CD14-positive monocyte (primary cell): ENCODE results near the gene RHOD. TPM values are rescaled to one million over a fixed set of nuclear protein-coding genes. Genes with fewer than 3 reads are reported as not detected.

Experiments
- DNase-seq, 3 donors: peaks; one replicate each; pipeline ENCODE4 v3.0.0-alpha.2; 2011 to 2022
- H2AFZ ChIP-seq: 2 replicates; pipeline ENCODE4 v1.6.0; 2012; ENCODE audit warnings: mild to moderate bottlenecking, low read depth, low read length, inconsistent platforms; ENCODE audit not compliant: insufficient read depth, poor library complexity, severe bottlenecking
- H3K27ac ChIP-seq, 2 donors: 1 replicate in 1 of 2; 2 replicates in 1 of 2; pipeline ENCODE4 v1.5.1; 2012 to 2013; ENCODE audit warnings: low read length in 2 of 2, control low read depth in 1 of 2, inconsistent platforms in 1 of 2, low read depth in 1 of 2, mild to moderate bottlenecking in 1 of 2
- H3K27me3 ChIP-seq, 2 donors: one replicate each; pipeline versions ENCODE4 v1.6.0 to v1.6.1; 2011 to 2013; ENCODE audit warnings: low read length in 2 of 2; ENCODE audit not compliant: control insufficient read depth in 2 of 2, insufficient read depth in 2 of 2
- H3K36me3 ChIP-seq, 2 donors: replicated peaks in 1 of 2; 1 replicate in 1 of 2; 2 replicates in 1 of 2; pipeline versions ENCODE4 v1.5.1 to v1.6.1; 2012 to 2013; ENCODE audit warnings: low read length in 2 of 2, control low read depth in 1 of 2, inconsistent platforms in 1 of 2, mild to moderate bottlenecking in 1 of 2; ENCODE audit not compliant: insufficient read depth in 2 of 2, control insufficient read depth in 1 of 2
- H3K4me1 ChIP-seq, 2 donors: 1 replicate in 1 of 2; 2 replicates in 1 of 2; pipeline versions ENCODE4 v1.5.1 to v1.6.1; 2012 to 2013; ENCODE audit warnings: low read length in 2 of 2, control low read depth in 1 of 2, inconsistent platforms in 1 of 2, mild to moderate bottlenecking in 1 of 2, moderate library complexity in 1 of 2; ENCODE audit not compliant: insufficient read depth in 2 of 2, control insufficient read depth in 1 of 2
- H3K4me2 ChIP-seq: replicated peaks from 2 replicates; pipeline ENCODE3; 2012; ENCODE audit warnings: low read length, moderate library complexity, mild to moderate bottlenecking; ENCODE audit not compliant: poor library complexity, severe bottlenecking; ENCODE audit errors: extremely low read depth
- H3K4me3 ChIP-seq, 3 experiments: fragments of 200-600 bp in 1 of 3; sonication (generic) in 1 of 3; replicated peaks in 1 of 3; 1 replicate in 2 of 3; 2 replicates in 1 of 3; pipeline ENCODE4 v1.5.1; 2011 to 2013; ENCODE audit warnings: low read length in 3 of 3, mild to moderate bottlenecking in 3 of 3, control low read depth in 2 of 3, low read depth in 2 of 3, inconsistent platforms in 1 of 3, moderate library complexity in 1 of 3
- H3K79me2 ChIP-seq: 2 replicates; pipeline ENCODE4 v1.6.0; 2012; ENCODE audit warnings: mild to moderate bottlenecking, control low read depth, inconsistent platforms, low read length, moderate library complexity; ENCODE audit not compliant: insufficient read depth
- H3K9ac ChIP-seq: 2 replicates; pipeline ENCODE4 v1.6.0; 2017; ENCODE audit warnings: low read length, mild to moderate bottlenecking; ENCODE audit not compliant: insufficient read depth, poor library complexity, severe bottlenecking
- H3K9me3 ChIP-seq, 2 donors: replicated peaks in 1 of 2; 1 replicate in 1 of 2; 2 replicates in 1 of 2; pipeline versions ENCODE4 v1.5.1 to v1.6.1; 2012 to 2013; ENCODE audit warnings: low read length in 2 of 2, control low read depth in 1 of 2; ENCODE audit not compliant: control insufficient read depth in 1 of 2, insufficient read depth in 1 of 2
- H4K20me1 ChIP-seq: 2 replicates; pipeline ENCODE4 v1.6.0; 2012; ENCODE audit warnings: mild to moderate bottlenecking, low read length, control low read depth, moderate library complexity; ENCODE audit not compliant: insufficient read depth
- H3K27ac Mint-ChIP-seq, 7 donors: one replicate each; pipeline ENCODE4 v1.8.0; 2020; ENCODE audit warnings: mild to moderate bottlenecking in 7 of 7, mixed read lengths in 7 of 7, moderate library complexity in 6 of 7, inconsistent platforms in 2 of 7
- H3K27me3 Mint-ChIP-seq, 3 donors: one replicate each; pipeline ENCODE4 v1.8.0; 2021 to 2022; ENCODE audit warnings: low read depth in 3 of 3, mild to moderate bottlenecking in 3 of 3, mixed read lengths in 3 of 3, moderate library complexity in 3 of 3, inconsistent platforms in 1 of 3
- H3K36me3 Mint-ChIP-seq, 2 donors: one replicate each; pipeline ENCODE4 v1.8.0; 2020; ENCODE audit warnings: mixed read lengths in 2 of 2, inconsistent platforms in 1 of 2, mild to moderate bottlenecking in 1 of 2
- H3K4me1 Mint-ChIP-seq: one replicate; pipeline ENCODE4 v1.8.0; 2020; ENCODE audit warnings: mild to moderate bottlenecking, mixed read lengths
- H3K4me3 Mint-ChIP-seq, 2 donors: one replicate each; pipeline ENCODE4 v1.8.0; 2020; ENCODE audit warnings: mild to moderate bottlenecking in 2 of 2, mixed read lengths in 2 of 2, moderate library complexity in 1 of 2
- H3K9me3 Mint-ChIP-seq, 7 donors: one replicate each; pipeline ENCODE4 v1.8.0; 2020 to 2022; ENCODE audit warnings: mixed read lengths in 7 of 7, mild to moderate bottlenecking in 6 of 7, moderate library complexity in 6 of 7, inconsistent platforms in 2 of 7
- WGBS: methylation state at CpG from one replicate; pipeline ENCODE4 v1.1.5; 2013; ENCODE audit warnings: missing lambda C conversion rate; ENCODE audit not compliant: insufficient coverage; 5-methylcytosine and 5-hydroxymethylcytosine counted together
- intact Hi-C, 2 donors: fragments of 100-400 bp; cut with micrococcal nuclease; formaldehyde crosslinking; loops; one replicate each; pipeline versions ENCODE4 v1.15.0 to v1.15.1; 2023
- polyA plus RNA-seq, 3 donors: library from polyadenylated mRNA; depleted of rRNA in 1 of 3; unstranded in 2 of 3; stranded (reverse) in 1 of 3; fragments of 300-500 nt in 2 of 3; fragments of >200 nt in 1 of 3; fragmentation: Illumina TruSeq in 2 of 3; gene quantifications; 1 replicate in 2 of 3; 2 replicates in 1 of 3; pipeline ENCODE4 v1.2.3, GENCODE V29; 2012 to 2021
- TF ChIP-seq, protein P1 (sequence below): fragments of 200-600 bp; IDR thresholded peaks from one replicate; pipeline ENCODE4 v1.8.0; 2022; ENCODE audit warnings: antibody characterized with exemption, mild to moderate bottlenecking

Gene RHOD
- polyA plus RNA-seq, 3 donors: not detected

- H3K36me3 Mint-ChIP-seq: no peaks in the 10 kb centered on the region
- H3K4me1 ChIP-seq: peaks cover 8 to 16% of the 10 kb centered on the region in 2 donors
- H2AFZ ChIP-seq: no peak overlapping the region
- H3K4me3 ChIP-seq: no peak overlapping the region
- H3K9me3 ChIP-seq: no peaks in the 10 kb centered on the region
- no peak overlapping the region for H3K27ac Mint-ChIP-seq
- H3K27ac ChIP-seq: no peak overlapping the region
- H3K27me3 Mint-ChIP-seq: peaks cover 37 to 65% (median 55%) of the 10 kb centered on the region in 3 donors
- H3K9ac ChIP-seq: no peak overlapping the region
- no peak overlapping the region for H3K4me3 Mint-ChIP-seq
- no peaks in the 10 kb centered on the region for H3K36me3 ChIP-seq
- no peaks in the 10 kb centered on the region for H4K20me1 ChIP-seq
- H3K4me1 Mint-ChIP-seq: peaks cover 22% of the 10 kb centered on the region
- intact Hi-C loops: no loop called here
- no peak overlapping the region for H3K4me2 ChIP-seq
- 44% methylated on average over 5 of the region's 9 CpGs for WGBS
- no peaks in the 10 kb centered on the region for H3K9me3 Mint-ChIP-seq
- peaks cover 0 to 20% of the 10 kb centered on the region in 2 donors for H3K27me3 ChIP-seq
- DNase-seq: no peak
- no peaks in the 10 kb centered on the region for H3K79me2 ChIP-seq
- TF ChIP-seq, protein P1, sequence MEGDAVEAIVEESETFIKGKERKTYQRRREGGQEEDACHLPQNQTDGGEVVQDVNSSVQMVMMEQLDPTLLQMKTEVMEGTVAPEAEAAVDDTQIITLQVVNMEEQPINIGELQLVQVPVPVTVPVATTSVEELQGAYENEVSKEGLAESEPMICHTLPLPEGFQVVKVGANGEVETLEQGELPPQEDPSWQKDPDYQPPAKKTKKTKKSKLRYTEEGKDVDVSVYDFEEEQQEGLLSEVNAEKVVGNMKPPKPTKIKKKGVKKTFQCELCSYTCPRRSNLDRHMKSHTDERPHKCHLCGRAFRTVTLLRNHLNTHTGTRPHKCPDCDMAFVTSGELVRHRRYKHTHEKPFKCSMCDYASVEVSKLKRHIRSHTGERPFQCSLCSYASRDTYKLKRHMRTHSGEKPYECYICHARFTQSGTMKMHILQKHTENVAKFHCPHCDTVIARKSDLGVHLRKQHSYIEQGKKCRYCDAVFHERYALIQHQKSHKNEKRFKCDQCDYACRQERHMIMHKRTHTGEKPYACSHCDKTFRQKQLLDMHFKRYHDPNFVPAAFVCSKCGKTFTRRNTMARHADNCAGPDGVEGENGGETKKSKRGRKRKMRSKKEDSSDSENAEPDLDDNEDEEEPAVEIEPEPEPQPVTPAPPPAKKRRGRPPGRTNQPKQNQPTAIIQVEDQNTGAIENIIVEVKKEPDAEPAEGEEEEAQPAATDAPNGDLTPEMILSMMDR: no peak
Observed at GRCh38 chr11:67030976-67031375, 25.7 kb upstream of the RHOD start.

DNA sequence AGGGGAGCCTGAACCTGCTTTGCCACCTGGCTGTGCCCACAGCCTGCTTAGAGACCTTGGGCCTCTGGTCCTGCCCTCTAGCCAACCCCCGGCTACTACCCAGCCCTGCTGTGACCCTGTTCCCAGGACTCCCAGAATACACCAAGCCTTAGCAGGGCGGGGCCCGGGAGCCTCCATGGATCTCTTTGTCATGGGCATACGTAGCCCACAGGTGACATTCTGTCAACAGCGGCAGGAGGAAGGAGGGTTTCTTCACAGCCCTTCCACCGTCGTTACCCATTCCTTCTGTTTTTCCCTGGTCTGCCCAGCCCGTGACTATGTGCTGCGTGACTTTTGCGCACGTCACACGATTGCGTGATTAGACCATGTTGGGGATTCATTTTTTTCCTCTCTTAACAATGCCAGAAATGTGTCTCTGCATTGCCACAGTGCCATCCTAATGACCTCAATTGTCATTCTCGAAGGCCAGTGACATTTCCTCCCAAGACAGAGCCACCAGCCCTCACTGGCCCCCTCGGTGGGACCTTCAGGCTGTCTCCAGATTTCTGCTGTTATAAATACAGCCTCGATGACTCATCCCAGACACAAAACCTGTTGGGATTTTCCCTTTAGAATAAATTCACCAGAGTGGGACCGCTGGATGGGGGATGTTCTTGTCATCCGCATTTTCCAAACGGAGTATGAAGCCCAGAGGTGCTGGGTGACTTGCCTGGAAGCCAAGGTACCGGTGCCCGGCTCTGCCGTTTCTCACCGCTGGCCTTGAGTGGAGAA lies 24.7 kb upstream of the RHOD start:
- peaks cover 22% of the 10 kb centered on the region for H3K4me1 Mint-ChIP-seq
- H3K36me3 ChIP-seq: no peaks in the 10 kb centered on the region
- no peak overlapping the region for H3K4me2 ChIP-seq
- H3K27me3 Mint-ChIP-seq: peaks cover 31 to 59% (median 48%) of the 10 kb centered on the region in 3 donors
- no peak overlapping the region for H3K4me3 ChIP-seq
- 76% methylated on average over 20 of the region's 23 CpGs for WGBS
- H3K9ac ChIP-seq: no peak overlapping the region
- no peak overlapping the region for H3K27ac Mint-ChIP-seq
- H3K9me3 Mint-ChIP-seq: no peaks in the 10 kb centered on the region
- peak overlapping the region in 1 of 2 donors; percentile 43 for H3K4me3 Mint-ChIP-seq
- H3K9me3 ChIP-seq: no peaks in the 10 kb centered on the region
- intact Hi-C loops: no loop called here
- TF ChIP-seq, protein P1: no peak
- H3K79me2 ChIP-seq: no peaks in the 10 kb centered on the region
- H3K36me3 Mint-ChIP-seq: no peaks in the 10 kb centered on the region
- no peak for DNase-seq
- no peak overlapping the region for H2AFZ ChIP-seq
- H3K27ac ChIP-seq: no peak overlapping the region
- H4K20me1 ChIP-seq: no peaks in the 10 kb centered on the region
- peaks cover 0 to 14% of the 10 kb centered on the region in 2 donors for H3K27me3 ChIP-seq
- peaks cover 8 to 16% of the 10 kb centered on the region in 2 donors for H3K4me1 ChIP-seq
